ENCODE data around the gene DDX3X.
"Not testable (repeated sequence)": the region's sequence is repeated elsewhere in the genome, so short reads cannot be mapped to it uniquely, and the experiment has no call there.

The DDX3X gene

GRCh38 chrX:41332005-41332404 is 2.0 kb upstream of the DDX3X start:
- no peak for DNase-seq

- DNase-seq, result no peak
Measured at GRCh38 chrX:41332408-41333002, 1.5 kb upstream of the DDX3X start.

GRCh38 chrX:41333003-41333743 is 789 bp upstream of the DDX3X start:
- DNase-seq, result peak; percentile 95

- DNase-seq, result peak; percentile 82
Measured at GRCh38 chrX:41334363-41335197, 618 bp downstream of the DDX3X start.

- no peak for DNase-seq
Measured at GRCh38 chrX:41335198-41335957, 1.4 kb downstream of the DDX3X start.

- no peak for DNase-seq
Measured at GRCh38 chrX:41335958-41336331, 2.0 kb downstream of the DDX3X start.

- no peak for DNase-seq
Measured at GRCh38 chrX:41336447-41336846, 2.5 kb downstream of the DDX3X start.

- no peak for DNase-seq
Measured at GRCh38 chrX:41337140-41337539, 3.2 kb downstream of the DDX3X start.

- DNase-seq, result no peak
Measured at GRCh38 chrX:41338436-41338835, 4.5 kb downstream of the DDX3X start.

- no peak for DNase-seq
Measured at GRCh38 chrX:41339148-41339547, 5.2 kb downstream of the DDX3X start.

GRCh38 chrX:41344053-41344452 is 10.1 kb downstream of the DDX3X start:
- DNase-seq, result no peak

GRCh38 chrX:41347186-41347585 is 13.2 kb downstream of the DDX3X start:
- DNase-seq, result no peak

GRCh38 chrX:41348551-41348950 is 14.6 kb downstream of the DDX3X start:
- no peak for DNase-seq

GRCh38 chrX:41350150-41350975 is 16.4 kb downstream of the DDX3X start:
- no peak for DNase-seq

- no peak for DNase-seq
Measured at GRCh38 chrX:41350976-41351569, 17.1 kb downstream of the DDX3X start.

- DNase-seq, result no peak
Measured at GRCh38 chrX:41351923-41352322, 18.0 kb downstream of the DDX3X start.

- no peak for DNase-seq
Measured at GRCh38 chrX:41352329-41352838, 18.4 kb downstream of the DDX3X start.

GRCh38 chrX:41353985-41354384 is 20.0 kb downstream of the DDX3X start:
- DNase-seq, result no peak

GRCh38 chrX:41369152-41369551 is 35.2 kb downstream of the DDX3X start:
- DNase-seq, result no peak

- not testable (repeated sequence) for DNase-seq
Measured at GRCh38 chrX:41371575-41371974, 37.6 kb downstream of the DDX3X start.

- no peak for DNase-seq
Measured at GRCh38 chrX:41373989-41374606, 40.1 kb downstream of the DDX3X start.
